ENCODE results near the gene FBXL7.

FBXL7 gene

GRCh38 chr5:15506146-15506545 lies 6.2 kb downstream of the FBXL7 start:
- no peak for DNase-seq

GRCh38 chr5:15506897-15507296 lies 6.9 kb downstream of the FBXL7 start:
- no peak for DNase-seq

DNA sequence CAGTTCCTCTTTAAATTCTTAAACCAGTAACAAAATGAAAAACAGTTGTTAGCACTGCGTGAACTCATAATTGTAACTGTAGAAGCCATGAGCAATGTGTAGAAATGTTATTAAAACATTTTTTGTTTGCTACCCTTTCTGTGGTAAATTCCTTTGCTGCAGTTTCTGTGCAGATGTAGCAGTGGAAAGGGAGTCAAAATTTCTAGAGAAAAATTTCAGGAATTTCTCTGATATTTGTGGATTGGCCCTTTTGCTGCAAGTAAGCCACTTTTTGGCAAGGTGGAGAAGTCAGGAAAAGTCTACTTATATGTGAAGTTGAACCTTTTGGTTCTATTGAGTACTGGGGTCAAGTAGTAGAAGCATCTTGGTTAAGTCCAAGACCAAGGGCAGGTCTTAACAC lies 10.1 kb downstream of the FBXL7 start:
- DNase-seq: no peak

GRCh38 chr5:15510831-15511230 lies 10.9 kb downstream of the FBXL7 start:
- no peak for DNase-seq

DNA sequence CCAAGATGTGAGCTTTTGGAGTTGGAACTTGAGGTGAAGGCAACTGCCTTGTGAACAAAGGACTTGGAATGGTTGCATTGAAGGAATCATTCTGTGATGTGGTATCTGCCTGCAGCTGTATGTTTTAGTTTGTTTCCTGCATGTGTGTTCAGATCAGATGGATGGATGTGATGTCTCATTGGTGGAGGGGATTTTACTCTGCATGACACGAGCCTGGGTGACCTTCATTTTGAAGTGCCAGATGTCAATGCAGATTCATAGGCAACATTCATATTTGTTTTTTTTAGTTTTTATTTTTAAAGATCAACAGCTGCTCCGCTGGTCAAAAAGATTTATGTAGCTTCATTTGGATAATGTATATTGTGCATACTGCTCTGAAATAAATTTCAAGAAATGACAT lies 13.5 kb downstream of the FBXL7 start:
- DNase-seq: no peak

DNA sequence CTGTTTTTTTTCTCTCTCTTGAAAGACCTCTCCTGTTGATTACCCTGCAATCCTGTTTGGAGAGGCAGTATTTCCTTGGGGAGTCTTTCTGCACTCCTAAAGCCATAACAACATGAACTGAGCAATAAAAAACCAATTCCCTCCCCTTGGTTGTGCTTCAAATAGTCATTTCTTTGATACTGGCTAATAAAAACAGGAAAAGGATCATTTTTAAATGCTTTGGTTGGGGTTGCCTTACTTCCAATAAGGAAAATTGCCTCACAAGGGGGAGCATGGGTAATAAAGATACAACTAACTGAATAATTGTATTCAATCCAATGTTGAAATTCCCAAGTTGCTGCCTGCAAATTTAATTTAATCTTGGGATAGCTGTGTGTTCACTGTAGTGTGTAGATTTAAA lies 13.9 kb downstream of the FBXL7 start:
- no peak for DNase-seq

- no peak for DNase-seq
These were observed 15.2 kb downstream of the FBXL7 start for GRCh38 chr5:15515229-15515628.

DNA sequence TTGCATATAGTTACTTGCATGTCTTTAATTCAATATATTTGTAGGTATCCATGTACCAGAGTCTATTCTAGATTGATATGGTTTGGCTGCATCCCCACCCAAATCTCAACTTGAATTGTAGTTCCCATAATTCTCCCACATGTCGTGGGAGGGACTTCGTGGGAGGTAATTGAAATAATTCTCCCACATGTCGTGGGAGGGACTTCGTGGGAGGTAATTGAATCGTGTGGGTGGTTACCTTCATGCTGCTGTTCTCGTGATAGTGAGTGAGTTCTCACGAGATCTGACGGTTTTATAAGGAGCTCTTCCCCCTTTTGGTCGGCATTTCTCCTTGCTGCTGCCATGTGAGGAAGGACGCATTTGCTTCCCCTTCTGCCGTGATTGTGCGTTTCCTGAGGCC lies 16.5 kb downstream of the FBXL7 start:
- DNase-seq: no peak

DNA sequence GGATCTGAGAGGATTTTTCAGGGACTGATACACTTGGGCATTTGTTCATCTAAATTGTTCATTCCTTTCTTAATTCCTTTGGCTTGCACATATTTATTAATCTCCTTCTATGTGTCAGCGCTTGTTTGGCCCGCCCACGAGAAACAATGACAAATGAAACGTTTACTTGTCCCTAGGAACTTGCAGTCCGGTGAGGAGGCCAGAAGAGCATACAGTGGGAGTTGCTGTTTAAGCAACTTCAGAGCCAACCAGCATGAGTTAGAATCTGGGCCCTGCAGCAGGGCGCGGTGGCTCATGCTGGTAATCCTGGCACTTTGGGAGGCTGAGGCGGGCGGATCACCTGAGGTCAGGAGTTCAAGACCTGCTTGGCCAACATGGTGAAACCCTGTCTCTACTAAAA lies 18.8 kb downstream of the FBXL7 start:
- DNase-seq: no peak

- no peak for DNase-seq
These were observed 20.9 kb downstream of the FBXL7 start for GRCh38 chr5:15520856-15521255.

DNA sequence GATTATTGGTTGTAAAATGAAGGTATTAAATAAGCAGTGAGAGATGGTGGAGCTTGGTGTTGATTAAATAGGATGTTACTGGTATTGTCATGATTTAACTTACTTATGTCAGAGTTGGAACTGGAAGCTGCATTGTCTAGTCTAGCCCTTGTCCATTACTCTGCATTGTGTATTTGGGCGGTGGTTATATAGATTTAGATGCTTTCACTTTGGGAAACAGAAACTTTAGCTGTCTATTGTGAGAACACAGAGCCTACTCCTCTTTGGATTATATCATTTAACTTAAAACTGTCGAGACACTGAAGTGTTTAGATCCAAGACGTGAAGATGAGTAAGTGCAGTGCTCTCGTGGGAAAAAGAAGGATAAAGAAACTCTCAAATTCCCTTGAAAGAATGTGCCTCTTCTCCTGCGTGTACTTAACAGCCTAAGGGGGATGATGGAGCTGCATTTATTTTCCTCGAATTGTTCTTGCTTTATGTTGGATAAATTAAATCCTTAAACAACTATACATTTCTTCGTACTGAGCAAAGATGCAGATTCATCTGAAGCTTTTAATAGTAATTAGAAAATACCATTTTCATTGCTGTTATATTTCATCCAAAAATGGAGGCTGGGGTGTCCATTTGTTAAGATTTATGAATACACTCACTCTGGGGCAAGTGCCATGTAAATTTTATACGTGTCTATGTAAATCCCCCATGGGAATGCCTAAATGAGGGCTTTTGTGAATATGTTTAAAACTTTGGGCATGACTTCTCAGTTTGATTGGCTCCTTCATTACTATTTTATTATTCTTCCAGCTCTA lies 21.6 kb downstream of the FBXL7 start:
- no peak for DNase-seq

DNA sequence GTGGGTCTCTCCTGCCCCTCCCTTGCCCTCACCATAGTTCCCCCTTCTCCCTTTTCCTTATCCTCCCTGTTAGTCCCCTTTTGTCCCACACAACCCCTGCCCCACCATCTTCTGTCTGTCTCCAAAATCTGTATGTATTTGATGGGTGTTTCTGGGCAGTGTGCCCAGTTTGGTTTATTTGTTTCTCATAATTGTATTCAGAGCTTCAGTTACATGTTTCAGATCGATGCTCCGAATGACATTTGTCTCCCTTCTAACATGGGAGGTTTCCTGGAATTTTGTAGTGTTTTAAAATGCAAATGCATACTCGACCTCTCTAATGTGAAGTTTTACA lies 22.2 kb downstream of the FBXL7 start:
- no peak for DNase-seq

GRCh38 chr5:15524712-15525111 lies 24.7 kb downstream of the FBXL7 start:
- no peak for DNase-seq

GRCh38 chr5:15525703-15526275 lies 25.8 kb downstream of the FBXL7 start:
- DNase-seq: no peak

GRCh38 chr5:15526413-15526812 lies 26.4 kb downstream of the FBXL7 start:
- no peak for DNase-seq

DNA sequence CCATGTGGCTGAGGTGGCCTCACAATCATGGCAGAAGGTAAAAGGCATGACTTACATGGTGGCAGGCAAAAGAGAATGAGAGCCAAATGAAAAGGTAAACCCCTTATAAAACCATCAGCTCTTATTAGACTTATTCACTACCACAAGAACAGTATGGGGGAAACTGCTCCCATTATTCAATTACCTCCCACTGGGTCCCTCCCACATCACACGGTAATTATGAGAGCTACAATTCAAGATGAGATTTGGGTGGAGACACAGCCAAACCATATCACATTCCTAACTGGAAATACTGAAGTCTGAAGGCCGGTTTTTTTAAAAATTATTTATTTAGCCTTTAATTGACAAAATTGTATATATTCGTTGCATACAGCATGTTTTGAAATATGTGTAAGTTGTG lies 28.5 kb downstream of the FBXL7 start:
- DNase-seq: no peak

- no peak for DNase-seq
These were observed 29.0 kb downstream of the FBXL7 start for GRCh38 chr5:15529013-15529412.

DNA sequence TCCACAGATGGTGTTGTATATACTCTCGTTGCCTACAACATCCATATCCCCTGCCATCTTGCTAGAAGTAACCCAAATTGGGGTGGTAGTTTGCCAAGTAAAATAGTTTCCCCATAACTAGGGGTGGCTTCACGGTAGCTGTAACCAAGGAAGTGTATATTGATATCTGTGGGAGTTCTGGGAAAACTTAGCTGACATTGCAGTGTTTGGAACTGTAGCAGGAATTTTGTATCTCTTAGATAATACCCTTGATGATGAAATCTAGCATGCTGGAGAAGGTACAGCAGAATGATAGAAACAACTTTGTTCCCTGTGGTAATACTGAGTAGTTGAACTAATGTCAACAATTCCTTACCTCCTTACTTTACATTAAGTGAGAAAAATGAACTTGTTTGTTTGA lies 29.8 kb downstream of the FBXL7 start:
- no peak for DNase-seq

DNA sequence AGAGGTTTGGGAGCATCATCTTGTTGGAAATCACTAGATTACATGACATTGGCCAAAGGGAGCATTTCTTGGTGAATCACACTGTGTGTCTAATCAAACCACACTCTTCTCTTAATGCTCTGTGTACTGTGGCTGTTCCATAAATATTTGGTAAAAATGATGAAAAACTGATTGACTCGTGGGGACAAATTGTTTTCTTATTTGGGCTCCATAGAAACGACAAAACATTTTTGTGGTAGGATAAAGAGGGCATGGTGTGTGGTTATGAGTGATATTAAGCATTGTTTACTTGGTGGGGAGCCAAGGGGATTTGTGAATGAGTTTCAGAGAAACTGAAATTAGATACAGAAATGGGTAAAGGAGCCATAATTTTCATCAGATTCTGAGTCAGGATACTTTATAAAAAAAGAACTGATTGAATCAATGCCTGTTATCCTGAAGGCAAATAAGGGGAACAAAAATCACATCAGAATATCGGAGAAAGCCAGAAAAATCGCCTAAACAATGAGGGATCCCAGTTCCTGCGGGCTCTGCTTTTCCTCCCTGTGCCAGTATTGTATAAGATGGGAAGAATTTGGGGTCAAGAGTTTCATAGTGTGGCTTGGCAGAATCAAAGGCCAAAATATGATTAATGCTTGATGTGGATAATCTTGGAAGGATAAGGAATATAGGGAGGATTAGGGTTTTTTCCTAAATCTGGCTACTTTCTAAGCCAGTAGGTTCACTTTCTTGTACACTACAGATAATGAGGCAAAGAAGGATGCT lies 33.3 kb downstream of the FBXL7 start:
- DNase-seq: no peak

DNA sequence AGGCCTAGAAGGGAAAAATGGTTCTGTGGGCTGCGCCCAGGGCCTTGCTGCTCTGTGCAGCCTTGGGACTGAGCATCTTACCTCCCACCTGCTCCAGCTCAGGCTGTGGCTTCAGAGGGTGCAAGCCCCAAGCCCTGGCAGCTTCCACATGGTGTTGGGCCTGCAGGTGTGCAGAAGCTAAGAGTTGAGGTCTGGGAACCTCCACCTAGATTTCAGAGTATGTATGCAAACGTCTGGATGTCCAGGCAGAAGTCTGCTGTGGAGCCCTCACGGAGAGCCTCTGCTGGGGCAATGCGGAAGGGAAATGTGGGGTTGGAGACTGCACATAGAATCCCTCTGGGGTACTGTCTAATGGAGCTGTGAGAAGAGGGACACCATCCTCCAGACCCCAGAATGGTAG lies 36.0 kb downstream of the FBXL7 start:
- no peak for DNase-seq

- DNase-seq: no peak
These were observed 38.5 kb downstream of the FBXL7 start for GRCh38 chr5:15538516-15538915.

- DNase-seq: no peak
These were observed 40.0 kb downstream of the FBXL7 start for GRCh38 chr5:15539951-15540350.

- no peak for DNase-seq
These were observed 44.1 kb downstream of the FBXL7 start for GRCh38 chr5:15544039-15544438.

DNA sequence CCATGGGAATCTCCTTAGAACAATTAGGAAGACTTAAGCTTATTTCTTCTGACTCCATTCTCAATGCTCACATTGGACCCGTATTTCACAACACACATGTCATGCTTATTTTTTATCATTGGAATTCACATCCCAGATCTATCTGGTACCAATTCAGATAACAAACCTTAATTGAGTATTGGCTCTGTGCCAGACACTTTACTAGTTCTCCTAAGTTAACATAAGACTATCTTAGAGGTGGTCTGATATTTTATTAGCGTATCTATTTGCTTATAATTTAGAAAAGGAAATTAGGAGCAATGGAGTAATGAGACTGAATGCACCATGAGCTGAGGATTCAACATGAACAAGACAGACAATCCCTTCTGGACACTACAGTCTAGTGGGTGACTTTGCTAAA lies 45.1 kb downstream of the FBXL7 start:
- no peak for DNase-seq

Data from NCI-H146 (cell line).